ENCODE results near the gene CCDC192. TPM values are rescaled to one million over a fixed set of nuclear protein-coding genes. Genes with fewer than 3 reads are reported as not detected.

CCDC192 gene
- total RNA-seq, 3 donors from 2014 or later: 1.3 TPM; not detected in 2

DNA sequence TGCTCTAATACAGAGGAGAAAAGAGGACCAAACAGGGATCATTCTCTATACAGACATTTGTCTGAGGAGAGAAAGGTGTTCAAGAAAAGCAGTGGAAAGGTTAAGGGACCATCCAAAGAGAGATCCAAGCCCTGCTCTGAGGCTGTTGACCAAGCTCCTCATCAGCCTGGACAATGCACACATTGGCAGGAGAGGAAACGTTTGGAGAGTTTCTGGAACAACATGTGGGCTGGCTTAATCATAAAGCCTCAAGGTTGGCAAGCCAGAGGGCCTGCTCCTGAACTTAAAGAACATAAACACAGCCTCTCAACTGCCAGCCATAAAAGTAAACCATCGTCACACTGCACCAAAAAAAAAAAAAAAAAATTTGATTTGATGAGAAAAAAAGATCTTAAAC is 196.0 kb downstream of the CCDC192 start:
- intact Hi-C loops (cut with DNase I; ENCODE audit: low total_unique reads): no loop called here
- Histone ChIP-seq H3K27me3 (no peaks in the 10 kb centered on the region), H3K4me3 (no peak overlapping the region), H3K36me3 (no peaks in the 10 kb centered on the region), H3K4me1 (no peaks in the 10 kb centered on the region), H3K9me3 (no peaks in the 10 kb centered on the region), H3K27ac (no peak overlapping the region)
- TF ChIP-seq POLR2AphosphoS5 (IDR thresholded peaks at IDR 0.05): no peak
- TF ChIP-seq, protein P1, sequence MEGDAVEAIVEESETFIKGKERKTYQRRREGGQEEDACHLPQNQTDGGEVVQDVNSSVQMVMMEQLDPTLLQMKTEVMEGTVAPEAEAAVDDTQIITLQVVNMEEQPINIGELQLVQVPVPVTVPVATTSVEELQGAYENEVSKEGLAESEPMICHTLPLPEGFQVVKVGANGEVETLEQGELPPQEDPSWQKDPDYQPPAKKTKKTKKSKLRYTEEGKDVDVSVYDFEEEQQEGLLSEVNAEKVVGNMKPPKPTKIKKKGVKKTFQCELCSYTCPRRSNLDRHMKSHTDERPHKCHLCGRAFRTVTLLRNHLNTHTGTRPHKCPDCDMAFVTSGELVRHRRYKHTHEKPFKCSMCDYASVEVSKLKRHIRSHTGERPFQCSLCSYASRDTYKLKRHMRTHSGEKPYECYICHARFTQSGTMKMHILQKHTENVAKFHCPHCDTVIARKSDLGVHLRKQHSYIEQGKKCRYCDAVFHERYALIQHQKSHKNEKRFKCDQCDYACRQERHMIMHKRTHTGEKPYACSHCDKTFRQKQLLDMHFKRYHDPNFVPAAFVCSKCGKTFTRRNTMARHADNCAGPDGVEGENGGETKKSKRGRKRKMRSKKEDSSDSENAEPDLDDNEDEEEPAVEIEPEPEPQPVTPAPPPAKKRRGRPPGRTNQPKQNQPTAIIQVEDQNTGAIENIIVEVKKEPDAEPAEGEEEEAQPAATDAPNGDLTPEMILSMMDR (IDR thresholded peaks at IDR 0.05): no peak
- no peak for TF ChIP-seq POLR2A (IDR thresholded peaks at IDR 0.05)
- no peak for DNase-seq (ENCODE audit: low spot score in 2 of 2)

DNA sequence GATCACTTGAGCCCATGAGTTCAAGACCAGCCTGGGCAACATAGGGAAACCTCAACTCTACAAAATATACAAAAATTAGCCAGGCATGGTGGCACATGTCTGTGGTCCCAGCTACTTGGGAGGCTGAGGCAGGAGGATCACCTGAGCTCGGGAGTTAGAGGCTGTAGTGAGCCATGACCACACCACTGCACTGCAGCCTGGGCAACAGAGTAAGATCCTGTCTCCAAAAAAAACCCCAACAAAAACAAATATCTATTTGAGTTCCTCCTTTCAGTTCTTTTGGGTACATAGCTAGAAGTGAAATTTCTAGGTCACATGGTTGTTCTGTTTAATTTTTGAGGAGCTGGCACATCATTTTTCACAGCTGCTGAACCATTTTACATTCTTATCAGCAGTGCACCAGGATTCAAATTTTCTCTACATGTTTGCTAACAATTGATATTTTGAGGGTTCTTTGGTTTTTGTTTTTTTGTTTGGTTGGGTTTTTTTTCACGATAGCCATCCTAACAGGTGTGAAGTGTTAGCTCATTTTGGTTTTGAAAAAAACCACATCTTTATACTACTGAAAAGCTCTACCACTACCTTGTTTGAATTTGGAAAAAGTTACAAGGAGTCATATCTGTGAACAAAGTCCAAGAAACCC is 203.5 kb downstream of the CCDC192 start:
- TF ChIP-seq POLR2A (IDR thresholded peaks at IDR 0.05): no peak
- TF ChIP-seq, protein P1 (IDR thresholded peaks at IDR 0.05): no peak
- Histone ChIP-seq H3K9me3 (no peaks in the 10 kb centered on the region), H3K27me3 (no peaks in the 10 kb centered on the region), H3K27ac (no peak overlapping the region), H3K36me3 (no peaks in the 10 kb centered on the region), H3K4me1 (no peaks in the 10 kb centered on the region), H3K4me3 (no peak overlapping the region)
- no peak for DNase-seq (ENCODE audit: low spot score in 2 of 2)
- intact Hi-C loops (cut with DNase I; ENCODE audit: low total_unique reads): no loop called here

DNA sequence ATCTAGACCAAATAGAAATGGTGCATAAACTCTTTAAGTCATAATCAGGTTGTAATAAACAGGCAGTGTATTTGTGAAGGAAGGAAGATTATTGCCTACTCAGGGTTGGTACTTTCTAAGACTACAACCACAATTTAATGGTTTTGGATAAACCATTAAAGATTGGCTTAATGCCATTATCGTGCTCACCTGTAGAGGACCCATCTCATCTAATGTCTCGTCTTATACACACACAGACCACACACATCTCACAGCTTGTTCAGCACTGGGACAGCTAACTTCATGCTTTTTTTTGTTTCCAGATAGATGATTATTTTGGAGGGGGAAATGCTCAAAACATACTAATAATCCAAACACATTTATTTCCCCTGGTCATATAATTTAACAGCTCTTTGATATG is 204.7 kb downstream of the CCDC192 start:
- no peak overlapping the region for H3K27ac ChIP-seq
- H3K27me3 ChIP-seq: no peaks in the 10 kb centered on the region
- no peaks in the 10 kb centered on the region for H3K4me1 ChIP-seq
- H3K9me3 ChIP-seq: no peaks in the 10 kb centered on the region
- no peak overlapping the region for H3K4me3 ChIP-seq
- H3K36me3 ChIP-seq: no peaks in the 10 kb centered on the region
- no peak for TF ChIP-seq POLR2AphosphoS5 (IDR thresholded peaks at IDR 0.05)
- TF ChIP-seq, protein P1 (IDR thresholded peaks at IDR 0.05): no peak
- no peak for TF ChIP-seq POLR2A (IDR thresholded peaks at IDR 0.05)
- intact Hi-C loops (cut with DNase I; ENCODE audit: low total_unique reads): no loop called here
- no peak for DNase-seq (ENCODE audit: low spot score in 2 of 2)

DNA sequence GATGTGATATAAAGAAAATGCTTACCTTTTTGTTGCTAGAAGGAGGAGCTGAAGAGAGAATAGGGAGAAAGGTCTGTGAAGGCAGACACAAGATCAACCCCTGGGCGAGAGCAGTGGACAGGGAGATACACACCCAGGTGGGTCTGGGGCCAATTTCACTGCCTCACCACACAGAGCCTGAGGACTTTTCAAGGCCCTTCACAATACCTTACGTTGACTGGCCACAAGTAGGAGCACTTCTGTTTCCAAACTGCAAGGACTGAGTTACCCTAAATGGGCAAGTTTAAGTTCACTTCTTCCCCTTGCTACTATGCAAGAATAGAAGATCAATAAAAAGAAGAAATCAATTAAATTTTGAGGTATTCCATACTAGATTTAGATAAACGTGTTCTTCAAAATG is 205.9 kb downstream of the CCDC192 start:
- DNase-seq (ENCODE audit: low spot score in 2 of 2): no peak
- no peaks in the 10 kb centered on the region for H3K36me3 ChIP-seq
- no peak overlapping the region for H3K27ac ChIP-seq
- H3K4me1 ChIP-seq: no peaks in the 10 kb centered on the region
- no peaks in the 10 kb centered on the region for H3K27me3 ChIP-seq
- TF ChIP-seq POLR2AphosphoS5 (IDR thresholded peaks at IDR 0.05): no peak
- no peak for TF ChIP-seq POLR2A (IDR thresholded peaks at IDR 0.05)
- TF ChIP-seq, protein P1 (IDR thresholded peaks at IDR 0.05): peak in 2 of 3 donors; percentile 12 to 29
- no peak overlapping the region for H3K4me3 ChIP-seq
- no peaks in the 10 kb centered on the region for H3K9me3 ChIP-seq
- intact Hi-C loops (cut with DNase I; ENCODE audit: low total_unique reads): no loop called here

DNA sequence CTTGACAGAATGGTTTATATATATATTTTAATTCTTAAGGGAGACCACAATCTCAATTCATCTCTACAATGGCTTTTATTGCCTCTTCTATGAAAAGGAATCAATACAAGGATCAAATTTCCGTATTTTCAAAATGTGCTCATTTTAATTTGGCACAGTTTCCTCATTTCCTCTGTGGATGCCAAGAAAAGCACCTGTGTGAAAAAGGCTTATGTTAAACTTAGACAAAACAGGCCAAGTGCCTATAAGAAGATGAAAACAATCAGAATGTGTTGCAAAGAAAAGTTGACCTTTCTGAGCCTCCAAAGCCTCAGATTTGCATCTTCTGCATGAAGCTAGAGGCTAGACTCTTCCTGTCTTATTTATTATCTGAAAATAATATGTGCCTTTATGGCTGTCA is 206.6 kb downstream of the CCDC192 start:
- intact Hi-C loops (cut with DNase I; ENCODE audit: low total_unique reads): no loop called here

More for the DNA sequence above, 206.6 kb downstream of the CCDC192 start:
- H3K36me3 ChIP-seq: no peaks in the 10 kb centered on the region
- DNase-seq (ENCODE audit: low spot score in 2 of 2): no peak
- H3K4me3 ChIP-seq: no peak overlapping the region
- no peaks in the 10 kb centered on the region for H3K9me3 ChIP-seq
- TF ChIP-seq, protein P1 (IDR thresholded peaks at IDR 0.05): no peak
- TF ChIP-seq POLR2A (IDR thresholded peaks at IDR 0.05): no peak
- no peak for TF ChIP-seq POLR2AphosphoS5 (IDR thresholded peaks at IDR 0.05)
- no peaks in the 10 kb centered on the region for H3K27me3 ChIP-seq
- no peaks in the 10 kb centered on the region for H3K4me1 ChIP-seq
- no peak overlapping the region for H3K27ac ChIP-seq
